Thymus (tissue), 11 donors: ENCODE data around the gene ST7. TPM values are rescaled to one million over a fixed set of nuclear protein-coding genes. Genes with fewer than 3 reads are reported as not detected.

ENCODE experiments used
- DNase-seq, 9 donors: peaks; one replicate each; pipeline ENCODE4 v3.0.0-alpha.2; 2013; ENCODE audit warnings: low spot score in 9 of 9, low read depth in 6 of 9, missing footprints in 1 of 9
- H3K27ac ChIP-seq, 2 donors: one replicate each; pipeline ENCODE4 v1.5.1; 2013; ENCODE audit warnings: control low read depth in 1 of 2, low read depth in 1 of 2, low read length in 1 of 2, mild to moderate bottlenecking in 1 of 2, moderate library complexity in 1 of 2
- H3K27me3 ChIP-seq, 2 donors: one replicate each; pipeline ENCODE4 v1.5.1; 2013; ENCODE audit warnings: low read length in 1 of 2; ENCODE audit not compliant: control insufficient read depth in 2 of 2, insufficient read depth in 1 of 2
- H3K36me3 ChIP-seq, 2 donors: one replicate each; pipeline ENCODE4 v1.5.1; 2013; ENCODE audit warnings: low read length in 1 of 2, mild to moderate bottlenecking in 1 of 2, moderate library complexity in 1 of 2; ENCODE audit not compliant: control insufficient read depth in 2 of 2, insufficient read depth in 2 of 2
- H3K4me1 ChIP-seq, 2 donors: one replicate each; pipeline ENCODE4 v1.5.1; 2013; ENCODE audit warnings: low read length in 2 of 2; ENCODE audit not compliant: control insufficient read depth in 2 of 2, insufficient read depth in 2 of 2
- H3K4me3 ChIP-seq, 2 donors: one replicate each; pipeline ENCODE4 v1.5.1; 2013; ENCODE audit warnings: low read length in 2 of 2, control low read depth in 1 of 2, mild to moderate bottlenecking in 1 of 2
- H3K9me3 ChIP-seq, 2 donors: one replicate each; pipeline ENCODE4 v1.5.1; 2013; ENCODE audit warnings: low read length in 1 of 2, mild to moderate bottlenecking in 1 of 2; ENCODE audit not compliant: control insufficient read depth in 2 of 2, insufficient read depth in 1 of 2
- WGBS: extraction: QIAGEN DNeasy Blood & Tissue Kit; methylation state at CpG from one replicate; pipeline ENCODE4 v1.1.7; 2013; 5-methylcytosine and 5-hydroxymethylcytosine counted together
- polyA plus RNA-seq: library from polyadenylated mRNA; stranded (reverse); fragments of 200-250 nt; gene quantifications from one replicate; pipeline ENCODE4 v1.2.3, GENCODE V29; 2013
- total RNA-seq: library from RNA; stranded (reverse); fragments of 120-200 nt; gene quantifications from one replicate; pipeline ENCODE4 v1.2.4, GENCODE V29; 2013
- donor health status: healthy.

ST7 gene
- total and polyA plus RNA-seq, 2 donors = 9.3 to 11.5 TPM

DNA sequence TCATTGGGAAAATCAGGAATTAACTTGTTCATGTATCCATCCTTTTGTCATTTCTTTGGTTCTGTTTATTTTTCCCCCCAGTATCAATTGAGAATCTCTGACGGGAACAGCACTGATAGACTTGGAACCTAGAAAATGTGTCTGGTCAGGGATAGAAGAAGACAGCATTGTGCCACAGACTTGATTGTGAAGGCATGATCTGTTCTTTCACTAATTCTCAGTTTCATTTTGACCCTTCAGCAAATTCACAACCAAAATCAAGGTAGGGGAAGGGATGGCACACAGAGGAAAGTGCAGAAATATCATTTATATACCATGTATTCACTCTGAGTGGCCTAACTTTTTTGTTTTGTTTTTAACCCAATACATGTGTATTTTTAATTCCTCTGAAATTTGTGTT, 262.7 kb downstream of the ST7 start:
- no peaks in the 10 kb centered on the region for H3K27me3 ChIP-seq
- H3K27ac ChIP-seq = no peak overlapping the region
- no peak overlapping the region for H3K4me3 ChIP-seq
- H3K36me3 ChIP-seq = no peaks in the 10 kb centered on the region
- H3K4me1 ChIP-seq = no peaks in the 10 kb centered on the region
- WGBS = 100% methylated on average over 1 of the region's 1 CpG
- no peak for DNase-seq
- no peaks in the 10 kb centered on the region for H3K9me3 ChIP-seq

DNA sequence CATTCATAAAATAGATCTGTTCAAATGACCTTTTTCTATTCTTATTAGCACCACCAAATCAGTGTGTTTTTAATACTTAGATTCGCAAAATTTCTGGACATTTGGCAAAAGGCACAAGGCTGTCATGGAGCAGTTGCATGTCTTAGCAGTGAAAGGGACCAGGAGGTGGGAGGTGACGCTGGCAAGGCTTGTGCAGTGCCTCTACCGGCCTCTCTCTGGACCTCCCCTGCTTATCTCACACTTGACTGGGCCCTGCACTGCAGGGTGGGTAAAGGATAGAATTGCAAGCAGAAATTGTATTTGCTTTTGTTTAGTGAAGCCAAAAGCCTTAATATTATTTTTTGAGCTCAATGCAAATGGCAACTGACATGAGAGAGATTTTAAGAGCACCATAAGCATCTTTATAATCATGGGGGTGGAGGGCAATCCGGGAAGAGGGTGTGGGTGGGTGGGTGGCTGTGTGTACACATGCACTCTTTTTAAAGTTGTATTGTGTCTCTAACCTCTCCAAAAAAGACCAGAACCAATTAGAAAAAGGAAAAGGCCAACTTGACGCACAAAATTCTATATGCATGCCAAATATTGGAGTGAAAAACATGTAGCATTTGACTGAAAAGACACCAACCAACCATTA, 263.3 kb downstream of the ST7 start:
- Histone ChIP-seq H3K4me3 (no peak overlapping the region), H3K36me3 (no peaks in the 10 kb centered on the region), H3K4me1 (no peaks in the 10 kb centered on the region), H3K27me3 (no peaks in the 10 kb centered on the region), H3K9me3 (no peaks in the 10 kb centered on the region), H3K27ac (no peak overlapping the region)
- no peak for DNase-seq
- WGBS = 96% methylated on average over 5 of the region's 5 CpGs

DNA sequence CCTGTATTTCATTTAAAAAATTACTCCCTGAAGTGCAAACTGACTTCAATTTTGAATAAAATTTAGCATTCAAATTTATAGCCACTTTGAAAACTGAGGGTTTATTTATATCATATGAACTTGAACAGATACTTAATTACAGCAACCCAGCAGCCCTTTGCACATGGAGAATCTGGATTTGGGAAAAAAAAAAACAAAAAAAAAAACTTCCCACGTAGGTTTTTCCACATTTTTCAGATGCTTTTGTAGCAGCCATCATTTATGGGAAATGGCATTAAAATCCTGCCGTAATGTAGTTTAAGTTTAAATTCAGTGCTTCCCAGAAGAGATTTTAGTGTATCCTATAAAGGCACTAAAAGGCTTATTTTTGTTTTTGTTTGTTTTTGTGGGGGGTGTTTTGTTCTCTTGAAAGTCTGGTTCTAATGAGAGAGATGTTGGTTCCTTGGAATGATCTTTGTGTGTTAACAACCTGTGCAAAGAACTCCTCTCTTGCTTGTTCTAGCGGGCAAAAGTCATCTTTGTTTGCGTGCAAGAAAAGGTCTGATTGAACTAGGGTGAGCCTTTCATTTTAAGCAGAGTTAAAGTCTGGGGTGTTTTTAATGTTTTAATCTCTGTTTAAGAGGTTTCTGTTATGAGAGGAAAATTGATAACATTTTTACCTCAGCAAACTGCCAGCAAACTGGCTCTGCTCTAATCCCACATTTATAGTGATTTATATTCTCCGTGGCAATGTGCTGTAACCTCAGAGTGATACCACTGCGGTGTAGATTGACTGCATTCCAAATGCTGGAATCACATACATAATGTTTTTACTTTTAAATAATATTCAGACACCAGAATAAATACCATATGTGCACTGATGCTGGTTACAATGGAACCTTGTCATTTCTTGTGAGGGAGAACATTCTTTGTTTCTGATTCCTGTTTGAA, 264.1 kb downstream of the ST7 start:
- DNase-seq = no peak
- no peaks in the 10 kb centered on the region for H3K27me3 ChIP-seq
- no peak overlapping the region for H3K4me3 ChIP-seq
- no peaks in the 10 kb centered on the region for H3K4me1 ChIP-seq
- no peak overlapping the region for H3K27ac ChIP-seq
- no peaks in the 10 kb centered on the region for H3K36me3 ChIP-seq
- 95% methylated on average over 6 of the region's 6 CpGs for WGBS
- H3K9me3 ChIP-seq = no peaks in the 10 kb centered on the region

DNA sequence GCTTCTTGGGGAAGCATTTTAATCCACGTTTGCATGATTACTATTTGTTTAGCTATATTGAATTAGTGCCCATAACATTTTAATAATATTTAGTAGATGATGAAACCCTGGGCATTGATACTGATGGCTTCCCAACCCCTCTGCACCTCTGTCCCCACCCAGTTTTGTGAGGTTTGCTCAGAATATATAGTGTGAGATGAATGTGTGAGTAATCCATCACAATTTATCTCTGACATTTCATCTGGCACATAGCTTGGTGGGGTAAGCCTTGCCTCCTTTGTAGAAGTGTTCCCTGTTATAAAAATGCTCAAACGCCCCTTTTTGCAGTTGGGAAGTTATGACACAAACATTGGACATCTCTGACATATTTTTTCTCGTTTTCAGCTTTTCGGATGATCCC, 265.4 kb downstream of the ST7 start:
- H3K36me3 ChIP-seq = no peaks in the 10 kb centered on the region
- no peak for DNase-seq
- WGBS = 93% methylated on average over 4 of the region's 4 CpGs
- H3K27ac ChIP-seq = no peak overlapping the region
- no peaks in the 10 kb centered on the region for H3K27me3 ChIP-seq
- H3K4me3 ChIP-seq = no peak overlapping the region
- H3K9me3 ChIP-seq = no peaks in the 10 kb centered on the region
- no peaks in the 10 kb centered on the region for H3K4me1 ChIP-seq

DNA sequence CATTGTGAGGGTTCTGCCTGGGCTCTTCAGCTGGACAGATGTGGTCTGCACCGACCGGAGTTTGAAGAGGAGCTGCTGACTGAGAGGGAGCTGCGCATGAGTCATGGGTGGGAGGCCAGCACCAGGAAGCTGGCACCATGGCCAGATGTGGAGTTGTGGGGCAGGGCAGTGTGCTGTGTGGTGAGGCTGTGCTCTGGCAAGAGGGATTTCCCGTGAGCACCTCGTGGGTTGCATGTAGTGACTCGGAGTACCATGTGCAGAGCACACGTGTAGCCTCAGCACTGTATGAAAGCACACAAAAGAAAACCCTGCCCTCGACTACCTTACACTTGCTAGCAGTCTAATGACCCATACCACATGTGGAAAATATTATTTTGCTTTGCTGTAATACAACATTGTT, 266.2 kb downstream of the ST7 start:
- H3K4me1 ChIP-seq = no peaks in the 10 kb centered on the region
- no peaks in the 10 kb centered on the region for H3K9me3 ChIP-seq
- no peak overlapping the region for H3K4me3 ChIP-seq
- no peak overlapping the region for H3K27ac ChIP-seq
- H3K27me3 ChIP-seq = no peaks in the 10 kb centered on the region
- H3K36me3 ChIP-seq = no peaks in the 10 kb centered on the region
- no peak for DNase-seq
- WGBS = 97% methylated on average over 8 of the region's 8 CpGs

DNA sequence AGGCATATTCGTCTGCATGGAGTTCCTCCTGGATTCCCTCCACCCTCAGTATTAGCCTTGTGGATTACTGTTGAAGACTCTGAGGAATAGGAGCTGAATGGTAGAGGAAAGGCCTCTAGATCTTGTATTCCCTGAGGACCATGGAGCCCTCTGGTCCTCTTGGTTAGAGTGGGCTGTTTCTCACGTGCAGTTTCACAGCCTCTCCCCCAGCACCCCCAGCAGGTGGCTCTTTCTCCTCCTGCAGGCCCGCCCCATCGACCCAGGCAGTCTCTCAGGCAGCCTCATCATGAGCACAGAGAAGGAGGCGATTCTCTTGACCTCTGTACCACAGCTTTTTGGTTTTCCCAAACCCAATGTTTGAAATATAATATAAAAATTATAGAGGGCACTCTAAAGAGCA, 267.5 kb downstream of the ST7 start:
- no peak for DNase-seq
- Histone ChIP-seq H3K4me3 (no peak overlapping the region), H3K36me3 (no peaks in the 10 kb centered on the region), H3K27me3 (no peaks in the 10 kb centered on the region), H3K4me1 (no peaks in the 10 kb centered on the region), H3K9me3 (no peaks in the 10 kb centered on the region), H3K27ac (no peak overlapping the region)
- 76% methylated on average over 5 of the region's 5 CpGs for WGBS

DNA sequence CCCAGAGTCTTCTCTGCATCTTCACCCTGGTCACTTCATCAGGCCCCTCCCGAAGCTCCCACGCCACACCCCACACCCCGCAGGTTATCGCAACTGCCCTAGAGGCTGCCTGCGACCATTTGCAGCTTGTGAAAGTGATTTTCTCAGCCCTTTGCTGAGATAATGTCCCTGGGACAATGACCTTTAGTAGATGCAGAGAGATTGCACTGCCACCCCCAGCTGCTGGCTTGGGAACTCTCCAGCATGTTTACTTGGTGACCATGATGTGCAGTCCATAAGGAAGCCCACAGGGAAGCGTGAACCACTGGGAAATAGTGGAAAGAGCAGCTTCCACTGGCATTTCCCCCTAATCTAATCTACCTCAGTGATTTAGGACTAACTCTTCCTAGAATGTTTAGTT, 272.2 kb downstream of the ST7 start:
- Histone ChIP-seq H3K9me3 (no peaks in the 10 kb centered on the region), H3K27ac (no peak overlapping the region), H3K36me3 (no peaks in the 10 kb centered on the region), H3K4me3 (no peak overlapping the region), H3K27me3 (no peaks in the 10 kb centered on the region), H3K4me1 (no peaks in the 10 kb centered on the region)
- no peak for DNase-seq
- WGBS = 97% methylated on average over 6 of the region's 6 CpGs

DNA sequence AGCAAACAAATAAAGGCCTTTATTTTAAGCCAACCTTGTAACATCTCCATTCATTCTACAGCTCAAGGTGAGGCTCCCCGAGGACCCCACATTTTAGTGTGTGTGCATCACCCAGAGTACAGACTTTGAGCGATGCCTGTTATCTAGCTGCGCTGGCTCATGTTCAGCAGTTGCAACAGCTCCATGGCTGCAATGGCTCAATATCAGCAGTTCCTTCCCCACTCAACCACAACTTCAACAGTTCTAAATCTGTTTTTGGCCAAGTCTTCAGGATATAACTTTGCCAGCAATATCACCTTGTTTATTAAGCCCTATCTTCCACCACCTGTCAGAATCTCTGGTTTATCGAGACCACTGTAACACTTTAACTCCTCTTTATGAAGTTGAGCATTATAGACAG, 273.8 kb downstream of the ST7 start:
- 98% methylated on average over 4 of the region's 4 CpGs for WGBS
- no peaks in the 10 kb centered on the region for H3K36me3 ChIP-seq
- H3K27ac ChIP-seq = no peak overlapping the region
- no peaks in the 10 kb centered on the region for H3K4me1 ChIP-seq
- DNase-seq = no peak
- no peak overlapping the region for H3K4me3 ChIP-seq
- H3K9me3 ChIP-seq = no peaks in the 10 kb centered on the region
- no peaks in the 10 kb centered on the region for H3K27me3 ChIP-seq

DNA sequence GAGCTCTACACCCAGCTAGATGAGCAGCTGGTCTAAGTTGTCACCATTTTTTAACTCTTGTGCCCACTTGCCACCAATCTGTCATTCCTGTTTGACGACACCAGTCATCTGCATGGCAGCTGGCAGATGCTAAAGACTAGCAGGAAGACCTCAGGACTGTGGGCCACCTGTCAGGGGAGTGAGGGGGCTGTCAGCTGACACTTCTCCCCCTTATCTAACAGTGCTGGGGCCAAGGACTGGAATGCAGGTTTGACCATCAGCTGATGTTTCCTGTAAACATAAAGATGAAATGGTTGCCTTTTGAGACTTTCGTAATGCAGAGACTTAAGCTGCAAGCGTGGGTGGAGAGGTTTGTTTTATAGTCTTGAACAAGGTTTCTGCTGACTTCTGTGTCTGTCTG, 276.0 kb downstream of the ST7 start:
- 95% methylated on average over 3 of the region's 3 CpGs for WGBS
- Histone ChIP-seq H3K9me3 (no peaks in the 10 kb centered on the region), H3K4me3 (no peak overlapping the region), H3K27me3 (no peaks in the 10 kb centered on the region), H3K27ac (no peak overlapping the region), H3K36me3 (no peaks in the 10 kb centered on the region), H3K4me1 (no peaks in the 10 kb centered on the region)
- DNase-seq = no peak
